HG02763 (cell line): ENCODE measurements around the gene AGK.
A peak's percentile ranks its signal among the peaks of the same experiment; 100 is the strongest.
"Not testable (repeated sequence)": the region's sequence is repeated elsewhere in the genome, so short reads cannot be mapped to it uniquely, and the experiment has no call there.

ENCODE experiments used
- ATAC-seq: cut with Tn5 transposase; IDR thresholded peaks from one replicate; pipeline ENCODE4 v1.9.1; 2021; ENCODE audit warnings: mild to moderate bottlenecking, moderate library complexity; ENCODE audit not compliant: unreplicated experiment

AGK gene

DNA sequence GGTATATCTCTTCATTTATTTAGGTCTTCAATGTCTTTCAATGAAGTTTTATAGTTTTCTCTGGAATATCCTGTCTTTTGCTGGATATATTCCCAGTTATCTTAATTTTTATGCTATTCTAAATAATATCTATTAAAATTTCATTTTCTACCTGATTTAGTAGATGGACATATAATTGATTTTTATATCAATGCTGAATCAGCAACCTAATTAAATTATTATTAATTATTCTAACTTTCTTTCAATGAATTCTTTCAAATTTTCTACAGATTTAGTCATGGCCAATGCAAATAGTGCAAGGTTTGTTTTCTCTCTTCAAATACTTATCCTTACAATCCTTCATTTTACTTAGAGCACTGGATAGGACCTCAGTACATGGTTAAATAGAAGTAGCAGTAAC is 94.0 kb downstream of the AGK start:
- ATAC-seq: no peak

DNA sequence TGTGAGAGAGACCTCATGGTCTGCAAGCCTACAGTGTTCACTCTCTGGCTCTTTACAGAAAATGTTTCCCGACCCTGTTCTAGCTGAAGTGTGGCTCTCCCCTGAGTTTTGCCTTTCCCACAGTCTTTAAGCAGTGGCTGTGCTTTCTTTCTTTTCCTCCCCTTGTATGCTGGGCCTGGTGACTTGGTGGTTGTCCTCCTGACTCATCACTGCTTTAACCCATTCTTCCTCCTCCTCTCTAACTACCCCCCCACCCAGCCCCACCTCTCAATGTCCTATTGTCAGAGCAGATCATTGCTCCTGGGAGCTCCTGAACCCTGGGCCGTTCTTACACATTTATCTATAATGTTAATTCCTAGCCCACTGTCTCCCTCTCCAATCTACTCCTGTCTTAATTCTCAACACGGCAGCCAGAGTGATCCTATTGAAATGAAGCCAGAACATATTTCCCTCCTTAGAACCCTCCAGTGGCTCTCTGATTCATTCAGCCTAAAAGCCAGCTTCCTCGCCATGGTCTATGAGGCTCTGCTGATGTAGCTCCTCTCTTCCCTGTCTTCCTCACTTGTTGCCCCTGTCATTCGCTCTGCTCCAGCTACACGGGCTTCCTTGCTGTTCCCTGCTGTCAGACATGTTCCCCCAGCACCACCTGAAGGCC is 95.7 kb downstream of the AGK start:
- no peak for ATAC-seq

DNA sequence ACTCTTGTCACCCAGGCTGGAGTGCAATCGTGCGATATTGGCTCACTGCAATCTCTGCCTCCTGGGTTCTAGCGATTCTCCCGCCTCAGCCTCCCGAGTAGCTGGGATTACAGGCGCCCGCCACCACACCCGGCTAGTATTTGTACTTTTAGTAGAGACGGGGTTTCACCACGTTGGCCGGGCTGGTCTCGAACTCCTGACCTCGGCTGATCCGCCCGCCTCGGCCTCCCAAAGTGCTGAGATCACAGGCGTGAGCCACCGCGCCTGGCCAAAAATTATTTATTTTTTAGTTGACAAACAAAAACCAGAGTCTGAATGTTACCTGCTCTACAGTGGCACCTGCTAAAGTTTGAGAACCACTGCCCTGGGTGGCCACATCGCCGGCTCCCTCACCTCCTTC is 96.5 kb downstream of the AGK start:
- not testable (repeated sequence) for ATAC-seq

DNA sequence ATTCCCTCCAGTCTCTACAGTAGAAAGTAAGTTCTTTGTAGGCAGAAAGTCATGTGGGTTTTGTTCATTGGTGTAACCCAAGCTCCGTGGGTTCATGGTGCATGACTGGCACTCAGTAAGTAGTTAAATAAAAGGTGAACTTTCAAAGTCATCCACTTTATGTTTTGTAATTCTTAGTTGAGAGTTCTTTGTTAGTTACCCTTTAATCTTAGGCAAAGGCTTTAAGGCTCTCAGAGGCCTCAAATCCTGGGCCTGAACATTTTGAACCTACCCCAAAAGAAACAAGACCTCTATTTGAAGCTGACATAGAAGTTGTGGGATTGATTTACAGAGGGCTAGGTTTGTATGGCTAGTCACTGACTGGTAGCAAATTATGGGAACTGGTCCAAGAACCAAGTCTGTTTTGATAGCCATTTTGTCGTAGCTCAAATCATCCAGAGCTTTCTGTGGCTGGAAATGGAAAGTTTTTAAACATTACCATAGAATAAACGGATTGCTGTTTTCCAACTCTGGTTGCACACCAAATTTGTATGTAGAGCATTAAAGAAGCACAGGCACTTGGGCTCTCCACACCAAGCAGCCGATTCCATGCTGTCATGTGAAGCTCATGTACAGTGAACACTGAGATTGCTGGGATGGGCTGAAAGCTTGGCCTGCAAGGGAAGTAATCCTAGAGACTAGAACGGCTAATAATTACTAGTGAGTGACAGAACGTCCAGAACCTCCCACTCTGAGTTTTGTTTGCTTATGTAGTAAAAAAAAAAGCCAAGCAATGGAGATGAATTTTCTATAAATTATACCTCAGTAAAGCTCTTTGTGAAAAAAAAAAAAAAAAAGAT is 97.3 kb downstream of the AGK start:
- no peak for ATAC-seq

DNA sequence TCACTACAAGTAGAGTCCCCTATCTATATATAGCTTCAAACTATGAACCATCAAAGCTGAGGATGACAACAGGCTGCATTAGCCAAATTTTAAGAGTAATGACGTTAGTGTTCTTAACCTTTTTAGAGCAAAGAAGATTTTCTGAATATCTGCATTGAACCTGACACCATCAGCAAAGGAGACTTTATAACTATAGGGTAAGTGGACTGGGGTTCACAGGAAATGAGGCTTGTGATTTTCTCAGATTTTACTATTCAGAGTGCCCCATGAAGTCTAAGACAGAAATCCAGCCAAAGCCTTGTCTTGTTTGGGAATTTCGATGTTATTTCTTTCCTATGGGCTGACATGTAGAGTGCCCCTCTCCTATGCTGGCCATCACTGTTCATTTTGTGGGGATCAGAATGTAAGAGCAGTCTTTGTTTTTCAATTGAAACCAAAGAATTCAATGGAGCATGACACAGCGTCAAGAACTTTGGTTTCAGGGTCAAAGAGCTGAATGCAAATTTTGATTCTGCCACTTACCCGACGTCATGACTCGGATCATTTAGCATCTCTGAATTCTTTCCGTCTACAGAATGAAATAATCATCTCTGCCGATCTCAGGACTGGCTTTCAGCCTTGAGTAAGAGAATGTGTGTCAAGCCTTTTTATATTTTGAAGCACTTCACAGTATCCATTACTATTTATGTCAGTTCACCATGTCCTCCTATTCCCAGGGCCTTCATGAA is 98.1 kb downstream of the AGK start:
- ATAC-seq: peak; percentile 69

DNA sequence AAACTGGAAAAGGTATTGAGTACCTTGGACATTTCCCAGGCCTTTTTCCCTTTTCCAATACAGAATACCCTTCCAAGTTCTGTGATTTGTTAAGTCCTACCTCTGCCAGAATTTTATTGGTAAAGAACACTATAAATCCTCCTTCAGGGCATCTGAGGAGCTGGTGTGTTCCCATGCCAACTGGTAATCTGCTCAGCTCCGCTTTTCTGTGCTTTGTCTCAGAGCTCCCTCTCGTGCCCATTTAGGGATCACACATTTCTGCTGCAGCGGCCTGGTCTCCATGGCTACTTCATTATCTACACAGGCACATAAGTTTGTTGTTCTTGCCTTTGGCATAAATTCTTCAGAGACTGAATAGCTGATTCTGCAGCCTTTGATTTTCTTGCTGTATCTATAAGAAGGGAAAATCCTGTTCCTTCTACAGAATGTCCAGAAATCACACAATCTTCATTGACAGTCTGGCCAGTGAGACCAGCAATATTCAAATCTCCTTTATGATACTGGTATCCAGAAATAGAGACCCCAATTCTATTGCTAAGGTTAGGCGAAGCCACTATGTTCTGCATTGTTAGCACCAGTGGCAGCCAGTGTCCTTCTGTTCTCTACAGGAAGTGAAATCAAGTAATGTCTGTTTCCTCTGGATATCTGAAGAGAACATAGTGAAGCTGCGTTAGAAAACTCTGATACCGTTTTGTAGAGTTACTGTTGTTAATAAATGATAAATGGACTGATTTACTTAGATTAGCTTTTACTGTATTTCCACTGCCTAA is 98.8 kb downstream of the AGK start:
- peak; percentile 57 for ATAC-seq

DNA sequence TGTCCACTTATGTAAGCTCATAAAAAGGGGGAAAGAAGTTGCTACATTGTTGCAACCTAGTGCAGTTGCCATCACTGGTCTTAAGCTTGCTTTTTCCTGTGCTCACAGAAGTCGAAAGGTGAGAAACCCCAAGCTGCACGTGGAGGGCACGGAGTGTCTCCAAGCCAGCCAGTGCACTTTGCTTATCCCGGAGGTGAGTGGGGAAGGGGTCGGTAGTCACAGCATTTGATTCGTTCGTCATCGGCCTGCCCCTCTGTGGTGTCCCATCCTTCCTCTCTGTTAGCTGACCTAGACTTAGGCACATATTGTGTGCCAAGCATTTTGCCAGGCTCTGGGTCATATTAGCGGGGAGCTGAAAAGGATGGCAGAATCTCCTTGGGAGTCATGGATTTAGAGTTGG is 100.2 kb downstream of the AGK start:
- no peak for ATAC-seq

DNA sequence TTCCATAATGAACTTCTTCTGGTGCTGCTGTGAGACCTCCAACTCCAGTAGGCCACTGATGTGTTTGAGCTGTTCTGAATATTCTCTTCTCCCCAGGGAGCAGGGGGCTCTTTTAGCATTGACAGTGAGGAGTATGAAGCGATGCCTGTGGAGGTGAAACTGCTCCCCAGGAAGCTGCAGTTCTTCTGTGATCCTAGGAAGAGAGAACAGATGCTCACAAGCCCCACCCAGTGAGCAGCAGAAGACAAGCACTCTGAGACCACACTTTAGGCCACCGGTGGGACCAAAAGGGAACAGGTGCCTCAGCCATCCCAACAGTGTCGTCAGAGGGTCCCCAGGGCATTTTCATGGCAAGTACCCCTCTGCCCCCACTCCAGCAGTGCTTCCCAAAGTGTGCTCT is 101.5 kb downstream of the AGK start:
- no peak for ATAC-seq

DNA sequence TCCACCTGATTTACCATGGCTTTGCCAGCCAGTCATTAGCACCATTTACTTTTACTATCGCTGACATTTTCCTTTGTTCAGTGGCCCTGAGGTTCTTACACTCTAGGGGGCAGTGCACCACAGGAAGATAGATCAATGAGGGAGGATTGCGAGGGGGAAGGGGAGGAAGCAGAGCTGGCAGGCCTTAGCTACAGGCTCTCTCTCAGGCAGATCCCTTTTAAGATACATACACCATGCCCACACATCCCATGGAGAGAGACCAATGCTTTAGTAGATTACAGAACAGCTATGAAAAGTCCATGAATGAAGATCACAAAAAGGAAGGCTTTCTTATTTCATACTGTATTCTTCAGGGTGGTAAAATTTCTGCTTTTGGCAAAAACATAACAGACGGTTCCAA is 103.3 kb downstream of the AGK start:
- ATAC-seq: peak; percentile 68

DNA sequence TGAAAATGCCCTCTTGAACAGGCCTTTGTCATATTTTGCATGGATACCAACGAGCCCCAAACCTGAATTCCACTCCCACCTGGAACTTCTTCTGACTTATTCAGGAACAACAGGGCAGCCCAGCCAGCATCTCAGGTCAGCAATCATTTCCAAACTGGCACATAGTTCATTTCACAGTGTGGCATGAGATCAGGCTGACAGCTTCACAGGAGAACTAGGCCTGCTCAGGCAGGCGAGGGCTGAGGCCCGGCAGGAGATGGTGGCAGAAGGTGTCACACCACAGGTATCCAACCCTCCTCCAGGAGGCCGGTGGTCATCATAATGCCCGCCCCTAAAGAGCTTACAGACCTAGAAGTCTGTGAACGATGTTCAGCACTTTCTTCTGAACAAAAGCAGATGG is 108.3 kb downstream of the AGK start:
- no peak for ATAC-seq

DNA sequence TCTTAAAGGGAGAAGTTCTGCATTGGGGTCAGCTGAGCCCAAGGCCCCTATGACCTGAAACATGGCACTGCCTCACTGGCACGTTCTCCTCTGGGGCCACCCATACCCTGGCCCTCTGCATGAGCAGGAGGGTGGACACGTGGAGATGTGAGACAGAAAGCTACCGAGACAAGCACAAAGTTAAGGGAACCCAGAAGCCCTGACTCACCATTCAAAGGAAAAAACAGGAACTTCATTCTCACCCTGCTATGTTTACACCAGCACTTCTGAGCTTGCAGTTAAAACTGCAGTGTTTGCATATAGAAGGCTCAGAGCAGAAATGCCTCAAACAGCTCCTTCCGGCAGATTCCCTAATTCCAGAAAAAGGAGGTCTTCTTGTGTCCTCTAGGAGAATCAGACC is 109.0 kb downstream of the AGK start:
- ATAC-seq: no peak

DNA sequence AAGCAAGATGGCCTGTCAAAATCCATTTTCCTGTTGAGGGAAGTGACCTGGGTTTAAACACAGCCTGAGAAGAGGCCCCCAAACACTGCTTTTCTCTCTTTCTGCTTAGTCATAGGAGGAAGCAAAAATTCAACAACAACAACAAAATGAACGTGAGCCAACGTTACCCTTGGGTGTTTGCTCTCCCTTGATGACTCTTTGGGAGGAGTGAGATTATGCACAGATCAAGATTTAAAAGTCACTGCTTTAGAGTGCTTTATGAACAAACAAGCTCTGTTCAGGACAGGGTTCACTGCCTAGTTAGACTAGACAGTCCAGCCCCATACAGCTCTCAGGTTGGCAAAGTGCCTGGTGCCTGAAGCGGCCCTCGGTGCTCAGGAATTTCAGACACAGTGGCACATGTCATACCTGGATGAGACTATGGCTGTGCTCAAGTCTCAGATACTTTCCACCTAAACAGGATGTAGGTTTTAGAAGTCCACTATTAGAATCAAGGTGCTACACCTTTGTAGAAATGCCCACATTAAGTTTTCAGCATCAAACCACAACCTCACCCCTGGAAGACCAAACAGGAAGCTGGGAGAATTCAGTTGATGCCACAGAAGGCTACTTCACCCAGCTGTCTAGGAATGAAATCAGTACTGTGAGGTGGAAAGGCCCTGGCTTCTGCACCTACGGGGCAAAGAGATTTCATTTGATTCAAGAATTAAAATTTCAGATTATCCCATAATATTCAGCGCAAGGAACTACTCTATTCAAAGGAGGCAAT is 112.1 kb downstream of the AGK start:
- ATAC-seq: no peak

DNA sequence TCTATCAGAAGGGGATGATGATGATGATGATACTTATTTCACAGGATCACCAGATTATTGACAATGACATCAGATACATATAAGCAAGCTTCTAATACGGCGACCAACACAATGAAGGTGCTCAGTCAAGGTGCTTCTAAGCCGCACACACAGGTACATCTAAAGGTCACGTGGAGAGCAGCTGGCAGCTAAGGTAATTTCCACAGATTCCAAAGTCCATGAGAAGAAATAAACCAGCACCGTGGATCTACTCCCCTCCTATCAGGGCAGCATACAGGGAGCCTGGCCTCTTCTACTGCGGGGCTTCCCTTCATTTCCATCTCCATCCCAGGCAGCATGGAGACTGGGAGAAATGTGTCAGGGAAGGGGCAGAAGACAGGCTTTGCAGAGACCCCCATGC is 113.2 kb downstream of the AGK start:
- ATAC-seq: no peak

DNA sequence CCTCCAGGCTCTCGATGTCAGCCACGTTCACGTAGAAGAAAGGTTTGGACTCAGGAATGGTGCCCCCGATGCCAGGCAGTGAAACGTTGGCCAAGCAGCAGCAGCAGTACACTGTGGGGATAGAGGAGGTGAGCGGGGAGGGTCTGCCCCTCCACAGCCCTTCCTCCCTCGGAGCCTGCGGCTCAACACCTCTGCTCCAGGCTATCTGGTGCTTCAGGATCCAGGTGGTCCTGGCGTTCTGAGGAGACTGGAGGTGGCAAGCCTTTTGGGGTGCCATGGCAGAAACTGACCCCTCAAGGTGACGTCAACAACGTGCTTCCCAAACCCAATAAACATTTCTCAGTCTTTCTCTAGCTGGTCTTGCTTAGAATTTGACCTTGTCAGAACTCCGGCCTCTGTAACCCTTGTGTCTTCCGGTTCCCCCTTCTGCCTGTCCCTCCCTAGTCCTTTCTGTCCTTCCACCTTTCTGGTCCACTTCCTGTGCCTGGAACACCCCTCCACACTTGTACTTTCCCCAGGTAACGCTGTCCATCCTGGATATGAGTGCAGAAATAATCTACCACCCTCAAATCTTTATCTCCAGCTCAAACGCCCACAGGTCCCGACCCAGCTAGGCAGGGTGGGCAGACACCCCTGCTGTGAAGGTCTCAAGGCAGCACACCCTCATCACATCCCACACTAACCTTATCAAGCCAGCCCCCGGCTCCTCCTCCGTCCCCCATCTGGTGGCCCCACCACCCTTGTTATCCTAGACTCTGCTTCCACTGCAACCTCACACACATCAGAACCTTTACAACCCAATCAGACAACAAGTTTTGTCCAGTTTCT is 114.2 kb downstream of the AGK start:
- no peak for ATAC-seq

DNA sequence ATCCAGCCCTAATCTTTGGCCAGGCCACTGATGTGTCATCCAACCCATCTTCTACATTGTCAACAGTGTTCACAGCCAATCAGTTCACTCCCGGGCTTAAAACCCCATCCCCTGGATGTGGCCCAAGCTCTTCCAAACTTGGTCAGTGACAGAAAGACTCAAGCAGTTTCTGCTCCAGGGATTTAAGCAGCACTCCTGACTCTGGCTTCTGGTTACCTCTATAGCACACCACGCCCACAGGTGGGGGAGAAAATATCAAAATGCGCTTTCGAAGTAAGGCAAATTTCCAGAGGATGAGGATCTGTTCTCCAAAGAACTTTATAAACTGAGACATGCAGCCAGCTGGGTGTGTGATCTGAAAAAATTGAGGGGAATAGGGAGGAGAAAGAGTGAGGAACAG is 114.9 kb downstream of the AGK start:
- no peak for ATAC-seq

DNA sequence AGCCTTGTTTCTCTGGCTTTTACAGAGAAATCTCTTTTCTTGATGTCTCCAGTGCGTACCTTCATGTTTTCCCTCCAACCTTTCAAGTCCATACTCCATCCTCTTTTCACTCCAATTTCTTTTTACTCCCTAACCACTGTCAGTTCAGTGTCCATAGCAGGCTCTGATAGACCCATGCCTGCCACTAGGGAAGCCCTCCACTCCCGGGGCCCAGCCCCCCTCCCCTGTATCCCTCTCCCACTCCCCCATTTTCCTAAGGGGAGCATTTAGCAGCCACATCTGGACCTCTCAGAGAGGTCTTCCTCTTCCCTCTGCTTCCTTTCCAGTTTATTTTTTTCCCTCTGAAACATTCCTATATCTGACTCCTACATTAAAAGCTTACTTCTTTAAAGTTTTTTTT is 117.6 kb downstream of the AGK start:
- ATAC-seq: no peak

DNA sequence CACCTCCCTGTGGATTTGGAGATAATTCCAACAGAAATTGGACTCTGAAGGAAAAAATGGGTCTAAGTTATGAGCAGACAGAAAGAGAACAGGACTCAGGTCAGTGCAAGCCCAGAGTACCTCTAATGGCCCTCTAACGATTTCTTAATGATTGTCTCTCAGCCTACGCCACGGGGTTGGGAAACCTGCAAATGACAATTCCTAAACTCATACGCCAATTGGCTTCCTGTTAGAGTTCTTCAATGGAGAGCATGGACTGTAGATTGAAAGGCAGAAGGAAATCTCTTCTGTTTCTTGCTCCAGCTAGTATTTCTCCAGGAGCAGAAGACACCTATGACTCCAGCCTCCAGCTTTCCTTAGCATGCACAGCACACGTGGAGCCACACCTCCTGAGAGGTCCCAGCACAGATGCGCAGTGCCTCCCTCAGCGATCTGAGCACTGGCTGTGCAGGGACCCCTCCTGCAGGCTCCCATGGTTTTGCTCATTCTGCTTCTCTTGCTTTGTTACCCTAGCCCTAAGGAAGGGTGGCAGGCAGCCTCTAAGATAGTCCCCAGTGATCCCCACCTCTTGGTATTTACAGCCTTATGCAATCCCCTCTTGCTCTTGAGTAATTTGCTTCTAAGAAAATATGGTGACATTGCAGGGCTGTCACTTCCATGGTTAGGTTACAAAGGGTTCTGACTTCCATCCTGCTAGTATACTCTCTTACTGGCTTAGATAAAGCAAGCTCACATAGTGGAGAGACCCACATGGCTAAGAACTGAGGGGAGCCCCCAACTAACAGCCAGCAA is 120.7 kb downstream of the AGK start:
- ATAC-seq: no peak

DNA sequence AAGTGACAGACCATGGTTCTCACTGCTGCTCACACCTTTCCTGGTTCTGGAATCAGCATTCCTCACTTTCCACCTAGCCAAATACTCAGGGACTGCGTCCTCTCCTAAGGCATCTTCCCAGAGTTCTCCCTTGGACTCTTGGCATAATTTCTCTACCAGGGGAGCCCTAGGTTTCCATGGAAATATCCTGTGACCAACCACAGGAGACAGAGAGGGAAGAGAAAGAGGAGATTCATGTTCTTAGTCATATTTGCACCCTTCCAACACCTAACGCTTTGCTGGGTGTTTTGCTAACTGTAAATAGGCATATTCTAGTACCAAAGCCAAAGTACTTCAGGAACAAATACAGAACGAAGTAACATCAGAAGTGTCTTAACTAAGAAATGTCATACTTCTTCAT is 122.1 kb downstream of the AGK start:
- ATAC-seq: no peak

DNA sequence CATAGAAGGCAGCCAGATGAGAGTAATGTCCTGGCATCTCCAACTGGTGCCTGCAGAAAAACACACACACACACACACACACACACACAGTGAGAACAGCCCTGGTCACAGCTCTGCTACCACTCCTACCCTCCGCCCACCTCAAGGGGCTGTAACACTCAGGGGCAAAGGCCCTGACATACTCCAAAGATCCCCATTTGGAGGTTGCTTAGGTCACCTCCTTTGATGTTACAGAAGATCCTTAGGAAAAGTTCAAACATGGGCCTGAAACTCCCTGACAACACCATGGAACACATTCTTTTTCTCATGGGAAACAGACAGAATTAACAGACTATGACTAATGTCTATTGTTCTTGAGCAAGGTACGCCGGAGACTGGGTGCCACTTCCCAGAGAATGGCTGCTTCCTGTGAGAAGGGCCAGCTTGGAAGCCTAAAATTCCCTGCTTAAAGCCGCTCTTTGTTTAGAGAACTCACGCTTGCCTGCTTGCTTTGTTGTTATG is 123.0 kb downstream of the AGK start:
- no peak for ATAC-seq
